ENCODE results near the gene EPG5. TPM values are rescaled to one million over a fixed set of nuclear protein-coding genes. Genes with fewer than 3 reads are reported as not detected.

EPG5 gene, protein sequence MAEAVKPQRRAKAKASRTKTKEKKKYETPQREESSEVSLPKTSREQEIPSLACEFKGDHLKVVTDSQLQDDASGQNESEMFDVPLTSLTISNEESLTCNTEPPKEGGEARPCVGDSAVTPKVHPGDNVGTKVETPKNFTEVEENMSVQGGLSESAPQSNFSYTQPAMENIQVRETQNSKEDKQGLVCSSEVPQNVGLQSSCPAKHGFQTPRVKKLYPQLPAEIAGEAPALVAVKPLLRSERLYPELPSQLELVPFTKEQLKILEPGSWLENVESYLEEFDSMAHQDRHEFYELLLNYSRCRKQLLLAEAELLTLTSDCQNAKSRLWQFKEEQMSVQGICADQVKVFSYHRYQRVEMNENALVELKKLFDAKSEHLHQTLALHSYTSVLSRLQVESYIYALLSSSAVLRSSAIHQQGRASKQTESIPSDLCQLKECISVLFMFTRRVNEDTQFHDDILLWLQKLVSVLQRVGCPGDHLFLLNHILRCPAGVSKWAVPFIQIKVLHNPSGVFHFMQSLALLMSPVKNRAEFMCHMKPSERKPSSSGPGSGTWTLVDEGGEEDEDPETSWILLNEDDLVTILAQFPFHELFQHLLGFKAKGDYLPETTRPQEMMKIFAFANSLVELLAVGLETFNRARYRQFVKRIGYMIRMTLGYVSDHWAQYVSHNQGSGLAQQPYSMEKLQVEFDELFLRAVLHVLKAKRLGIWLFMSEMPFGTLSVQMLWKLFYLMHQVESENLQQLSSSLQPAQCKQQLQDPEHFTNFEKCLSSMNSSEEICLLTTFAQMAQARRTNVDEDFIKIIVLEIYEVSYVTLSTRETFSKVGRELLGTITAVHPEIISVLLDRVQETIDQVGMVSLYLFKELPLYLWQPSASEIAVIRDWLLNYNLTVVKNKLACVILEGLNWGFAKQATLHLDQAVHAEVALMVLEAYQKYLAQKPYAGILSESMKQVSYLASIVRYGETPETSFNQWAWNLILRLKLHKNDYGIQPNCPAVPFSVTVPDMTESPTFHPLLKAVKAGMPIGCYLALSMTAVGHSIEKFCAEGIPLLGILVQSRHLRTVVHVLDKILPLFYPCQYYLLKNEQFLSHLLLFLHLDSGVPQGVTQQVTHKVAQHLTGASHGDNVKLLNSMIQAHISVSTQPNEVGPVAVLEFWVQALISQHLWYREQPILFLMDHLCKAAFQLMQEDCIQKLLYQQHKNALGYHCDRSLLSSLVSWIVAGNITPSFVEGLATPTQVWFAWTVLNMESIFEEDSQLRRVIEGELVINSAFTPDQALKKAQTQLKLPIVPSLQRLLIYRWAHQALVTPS (N-terminal part only)
- total RNA-seq = 45.2 and 66.9 TPM in 2 replicates

DNA sequence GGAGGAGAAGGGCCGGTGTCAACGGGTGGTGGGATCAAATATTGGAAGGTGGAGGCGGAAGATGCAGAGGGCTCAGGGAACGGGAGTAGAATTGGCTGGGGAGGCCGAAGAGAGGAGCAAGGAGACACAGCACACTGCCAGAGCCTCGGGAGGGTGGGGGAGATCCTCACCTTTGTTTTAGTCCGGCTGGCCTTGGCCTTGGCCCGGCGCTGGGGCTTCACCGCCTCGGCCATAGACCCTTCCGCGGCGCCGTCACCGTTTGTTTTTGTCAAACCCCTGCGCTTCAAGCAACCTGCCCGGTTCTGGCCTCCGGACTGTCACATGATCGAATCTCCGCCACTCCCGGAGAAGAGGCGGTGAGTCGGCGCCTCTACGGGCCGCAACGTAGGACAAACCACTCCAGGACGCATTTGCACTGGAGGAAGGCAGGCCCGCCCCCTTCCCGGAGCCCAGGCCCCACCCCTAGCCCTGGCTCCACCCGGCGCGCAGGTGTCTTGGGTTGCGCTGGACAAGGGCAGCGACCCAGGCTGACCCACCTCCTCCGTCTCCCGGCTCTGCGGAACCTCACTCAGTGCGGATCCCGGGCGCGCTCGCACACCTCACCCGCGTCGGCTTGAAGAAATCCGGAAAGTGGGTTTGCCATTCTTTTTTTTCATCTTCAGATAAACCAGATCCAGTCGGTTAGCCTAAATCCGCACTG lies at the start of gene EPG5:
Gene EPG5, minus strand, starts transcription at position 323 of the 700 bp plus-strand sequence. Its CDS starts 90 bp downstream, at position 233.

DNA sequence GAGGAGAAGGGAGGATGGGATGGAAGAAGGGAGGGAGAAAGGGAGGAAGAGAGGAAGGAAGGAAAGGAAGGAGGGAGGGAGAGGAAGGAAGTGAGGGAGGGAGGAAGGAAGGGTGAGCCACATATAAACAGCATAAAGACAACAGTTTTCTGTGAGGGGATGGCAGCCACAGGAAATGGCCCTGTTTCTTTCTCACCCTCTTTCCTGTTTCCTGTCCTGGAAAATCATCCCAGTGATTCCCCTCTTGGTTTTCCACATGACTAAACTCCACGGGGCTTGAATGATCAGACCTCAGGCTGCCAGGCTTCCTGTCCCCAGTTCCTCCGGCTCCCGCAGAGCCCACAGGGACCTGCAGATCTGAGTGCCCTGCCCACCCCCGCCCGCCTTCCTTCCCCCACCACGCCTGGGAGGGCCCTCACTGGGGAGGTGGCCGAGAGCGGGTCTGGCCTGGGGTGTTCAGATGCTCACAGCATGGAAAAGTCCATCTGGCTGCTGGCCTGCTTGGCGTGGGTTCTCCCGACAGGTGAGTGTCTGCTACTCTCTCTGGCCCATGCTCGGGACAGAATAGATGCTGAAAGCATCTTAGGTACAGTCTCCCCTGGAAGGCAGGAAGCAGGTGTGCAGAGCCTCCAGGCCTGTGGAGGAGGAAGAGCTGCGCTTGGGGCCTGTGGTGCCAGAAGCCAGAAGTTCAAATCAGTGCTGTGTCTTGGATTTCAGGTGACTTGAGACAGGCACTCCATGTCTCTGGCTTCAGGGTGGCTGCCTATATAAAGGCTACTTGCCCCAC lies 141.7 kb downstream of the EPG5 start, which contains the start of gene SIGLEC15:
Gene SIGLEC15, plus strand, starts transcription at position 418 of the 787 bp plus-strand sequence. Its CDS starts 54 bp downstream, at position 472.

Other genes with a start within 250 kb of the EPG5 start
- 167 and 254 TPM in 2 replicates for gene SLC14A1, start 243.1 kb downstream of the EPG5 start, total RNA-seq
- gene SIGLEC15, start 141.7 kb downstream of the EPG5 start, total RNA-seq = 1.8 and 4.4 TPM in 2 replicates
- 3.5 and 4.7 TPM in 2 replicates for gene PSTPIP2, start 104.9 kb upstream of the EPG5 start, total RNA-seq
- 465 and 549 TPM in 2 replicates for gene ATP5F1A, start 131.0 kb upstream of the EPG5 start, total RNA-seq
- gene HAUS1, start 137.1 kb upstream of the EPG5 start, total RNA-seq = 9.0 and 16.9 TPM in 2 replicates